GM18526 (cell line): Measurements from ENCODE around the gene ARL13A.

Source experiments
- POLR2A ChIP-seq: IDR thresholded peaks from 3 replicates; pipeline ENCODE4 v1.6.1; 2011; ENCODE audit not compliant: insufficient read length; ENCODE audit errors: extremely low read depth

Gene ARL13A

DNA sequence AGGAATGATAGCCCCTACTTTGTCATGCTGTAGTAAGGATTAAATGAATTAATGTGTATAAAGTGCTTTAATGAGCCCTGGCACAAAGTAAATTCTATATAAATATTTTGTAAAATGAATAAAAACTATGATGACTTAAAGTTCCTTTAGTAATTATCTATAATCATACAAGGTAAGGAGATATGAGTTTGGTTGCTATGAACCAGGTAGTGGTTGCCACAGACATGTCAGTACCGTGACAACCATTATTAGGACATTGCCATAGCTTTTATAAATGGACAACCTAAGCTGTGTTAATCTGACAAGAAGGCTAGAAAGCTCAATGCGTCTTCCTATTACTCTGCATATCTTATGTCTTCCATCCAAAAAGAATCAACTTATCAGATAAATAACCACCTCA, at the start of gene ARL13A:
ARL13A (plus strand) TSS at position 301 of the 400 bp plus-strand sequence. CDS start 3,982 bp downstream, outside the sequence.
- no peak for TF ChIP-seq POLR2A

DNA sequence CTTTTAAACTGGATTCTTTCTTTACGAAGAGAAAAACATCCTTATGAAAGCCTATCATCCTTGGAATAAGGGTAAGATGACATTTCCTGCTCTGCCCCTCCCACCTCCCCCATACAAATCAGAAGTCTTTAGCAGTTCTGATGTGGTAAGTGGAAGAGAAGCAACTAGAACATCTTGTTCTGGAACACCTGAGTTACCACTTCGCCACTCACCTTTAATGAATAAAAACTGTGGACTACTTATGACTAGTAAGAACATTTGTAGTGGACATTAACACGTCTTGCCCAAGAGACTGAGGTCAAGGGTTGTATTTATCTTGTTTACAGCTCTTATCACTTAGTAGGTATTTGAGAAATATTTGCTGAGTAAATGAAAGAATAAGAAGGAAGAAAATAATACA, 45.1 kb upstream of the ARL13A start:
- no peak for TF ChIP-seq POLR2A

DNA sequence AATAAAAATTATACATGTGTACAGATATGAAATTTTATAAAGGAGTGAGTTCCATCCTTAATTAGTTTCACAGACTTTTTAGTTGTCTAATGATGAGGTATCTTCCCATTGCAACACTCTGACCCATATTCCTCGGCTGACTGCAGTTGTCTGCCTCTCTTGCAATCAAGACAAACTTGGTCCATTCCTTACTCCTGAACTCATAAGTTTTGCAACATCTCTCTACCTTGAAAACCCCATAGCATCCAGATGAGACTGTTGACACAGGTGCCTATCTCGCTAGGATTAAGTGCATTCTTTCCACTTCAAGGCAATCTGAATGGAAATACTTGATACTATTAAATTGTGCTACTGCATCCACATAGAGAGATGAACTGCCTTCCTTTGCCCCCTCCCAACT, 43.1 kb upstream of the ARL13A start:
- TF ChIP-seq POLR2A, result no peak

DNA sequence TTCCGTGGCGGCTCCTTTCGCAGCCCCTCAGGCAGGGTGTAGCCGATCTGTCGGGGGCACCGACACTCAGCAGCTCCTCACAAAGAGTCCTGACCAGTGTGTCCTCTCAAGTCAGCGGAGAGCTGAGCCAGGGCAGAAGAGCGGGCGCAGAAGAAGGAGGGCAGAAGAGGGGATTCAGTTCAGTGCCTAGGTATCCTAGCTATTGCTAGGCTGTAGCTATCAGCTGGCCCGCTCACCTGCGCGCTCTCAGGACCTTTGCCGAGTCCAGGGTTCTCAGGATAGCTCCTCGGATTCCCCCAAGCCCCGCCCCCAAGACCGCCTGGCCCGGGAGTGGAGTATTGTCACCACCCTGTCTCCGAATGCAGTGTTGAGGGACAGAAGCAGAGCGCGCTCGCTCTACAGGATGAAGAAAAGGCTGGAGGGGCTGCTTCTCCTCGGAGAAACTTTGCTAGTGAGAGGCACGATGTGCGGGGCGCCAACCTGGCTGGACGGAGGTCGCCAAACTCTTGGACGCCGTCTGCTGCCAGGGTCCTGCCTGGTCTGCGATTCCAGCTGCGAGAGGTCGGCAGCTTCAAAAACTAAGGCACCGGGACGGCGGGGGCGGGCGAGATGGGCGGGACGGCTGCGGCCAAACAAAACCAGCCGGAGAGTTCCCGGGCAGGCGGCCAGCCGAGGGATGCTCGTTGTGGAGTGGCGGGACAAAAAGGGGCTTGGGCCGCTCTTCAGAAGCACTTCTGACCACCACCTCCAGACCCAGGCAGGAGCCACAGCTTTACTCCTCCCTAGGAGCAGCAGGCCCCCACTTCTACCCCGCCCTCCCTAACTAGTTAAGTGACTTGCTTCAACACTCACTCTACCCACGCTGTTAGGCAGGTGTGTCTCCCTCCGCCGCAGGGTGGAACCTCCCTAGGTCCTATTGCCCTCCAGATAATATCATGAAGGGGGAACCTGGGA, 40.6 kb upstream of the ARL13A start, which contains the start of gene XKRX:
XKRX (minus strand) TSS at position 258 of the 954 bp plus-strand sequence. CDS start 613 bp downstream, outside the sequence.
- no peak for TF ChIP-seq POLR2A

DNA sequence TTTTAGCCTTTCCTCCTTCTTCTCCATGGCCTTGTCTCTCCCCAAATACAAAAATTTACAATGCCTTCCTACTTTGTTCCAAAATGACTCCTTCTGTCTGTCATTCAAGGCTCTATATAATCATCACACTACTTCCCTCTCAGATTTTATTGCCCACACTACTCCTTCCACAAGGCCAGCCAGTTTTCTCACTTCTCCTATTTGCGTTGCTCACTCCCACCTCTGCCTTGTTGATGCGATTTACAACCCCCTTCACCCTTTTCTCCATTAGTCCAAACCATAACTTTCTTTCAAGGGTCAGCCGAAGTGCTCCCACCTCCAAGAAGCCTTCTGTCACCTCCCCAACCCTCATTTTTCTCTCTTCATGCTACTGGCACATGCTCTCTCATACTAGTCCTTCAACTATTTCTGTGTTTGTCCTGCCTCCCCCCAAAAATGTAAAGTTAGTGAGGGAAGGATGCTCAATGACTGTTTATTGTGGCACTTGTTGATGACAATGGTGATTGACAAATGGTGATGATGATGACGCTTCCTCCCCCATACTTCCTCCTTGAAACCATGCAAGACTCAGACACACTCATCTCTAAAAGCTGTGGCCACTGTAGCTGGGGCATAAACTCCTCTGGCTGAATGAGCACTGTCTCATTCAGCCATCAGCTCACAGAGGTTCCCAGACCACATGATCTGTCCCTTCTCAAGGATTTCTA, 38.1 kb upstream of the ARL13A start:
- TF ChIP-seq POLR2A, result no peak

DNA sequence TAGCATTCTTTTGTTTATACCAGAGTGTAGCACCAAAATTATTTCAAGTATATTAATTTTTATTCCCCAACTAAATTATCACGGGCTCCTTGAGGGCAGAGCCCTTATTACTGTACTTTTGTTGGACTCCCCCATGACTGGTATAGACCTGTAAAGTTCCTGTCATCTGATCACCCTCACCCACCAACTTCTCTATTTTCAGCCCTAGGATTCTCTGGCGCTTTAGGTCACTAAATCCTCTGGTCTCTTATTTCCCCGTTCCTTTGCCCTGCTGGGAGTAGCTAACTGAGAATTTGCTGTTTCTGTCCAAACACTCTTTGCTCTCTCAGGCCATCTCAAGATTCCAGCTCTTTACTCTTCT, 37.6 kb upstream of the ARL13A start:
- no peak for TF ChIP-seq POLR2A

DNA sequence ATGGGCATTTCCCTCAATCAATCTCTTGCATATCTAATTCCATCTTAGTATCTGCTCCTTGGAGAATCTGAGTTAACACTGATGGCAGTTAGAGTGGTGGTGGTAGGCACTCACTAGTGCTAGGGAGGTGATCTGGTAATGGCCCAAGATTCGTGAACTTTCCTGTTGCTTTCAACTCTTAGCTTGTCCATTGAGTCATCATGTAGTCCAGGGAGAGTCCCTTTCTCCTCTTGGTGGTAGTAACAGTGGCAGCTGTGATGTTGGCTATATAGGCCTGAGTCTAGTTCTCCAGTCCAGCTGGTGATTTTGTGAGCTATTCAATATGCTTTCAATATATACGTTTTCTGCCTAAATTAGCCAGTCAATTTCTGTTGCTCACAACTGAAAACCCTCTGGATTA, 33.7 kb upstream of the ARL13A start:
- no peak for TF ChIP-seq POLR2A

DNA sequence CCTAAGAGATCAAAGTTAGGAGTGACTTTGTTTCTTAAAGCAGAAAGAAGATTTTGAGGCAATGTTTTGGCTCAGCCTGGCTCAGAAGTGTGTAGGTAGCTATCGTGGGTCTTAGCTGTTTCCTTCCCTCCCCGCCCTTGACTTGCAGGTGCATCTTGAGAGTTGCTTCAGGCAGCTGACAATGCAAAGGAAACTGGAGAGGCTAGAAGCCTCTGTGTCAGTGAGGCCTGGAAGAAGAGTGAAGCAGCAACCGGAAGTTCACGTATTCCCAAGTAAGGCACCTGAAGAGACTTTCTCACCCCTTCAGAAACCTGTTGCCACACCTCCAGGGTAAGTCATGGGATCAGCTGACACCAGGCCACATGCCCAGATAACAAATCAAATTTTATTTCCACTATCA, 30.2 kb upstream of the ARL13A start:
- no peak for TF ChIP-seq POLR2A

DNA sequence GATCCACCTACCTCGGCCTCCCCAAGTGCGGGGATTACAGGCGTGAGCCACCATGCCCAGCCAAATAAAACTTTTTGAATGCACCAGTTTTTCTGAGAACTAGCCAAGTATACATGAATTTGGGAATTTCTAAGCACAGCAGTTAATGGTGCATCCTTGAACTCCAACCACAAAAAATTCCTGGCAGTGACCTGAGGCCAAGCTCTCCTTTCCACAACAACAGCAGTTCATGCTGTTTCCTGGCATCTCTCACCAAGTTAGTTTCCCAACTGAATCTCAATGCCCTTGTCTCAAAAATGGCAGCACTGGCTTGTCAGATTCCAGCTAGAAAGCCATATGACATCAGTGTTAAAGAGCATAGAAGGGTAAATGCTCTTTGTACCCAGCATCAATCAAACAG, 24.9 kb upstream of the ARL13A start:
- no peak for TF ChIP-seq POLR2A

DNA sequence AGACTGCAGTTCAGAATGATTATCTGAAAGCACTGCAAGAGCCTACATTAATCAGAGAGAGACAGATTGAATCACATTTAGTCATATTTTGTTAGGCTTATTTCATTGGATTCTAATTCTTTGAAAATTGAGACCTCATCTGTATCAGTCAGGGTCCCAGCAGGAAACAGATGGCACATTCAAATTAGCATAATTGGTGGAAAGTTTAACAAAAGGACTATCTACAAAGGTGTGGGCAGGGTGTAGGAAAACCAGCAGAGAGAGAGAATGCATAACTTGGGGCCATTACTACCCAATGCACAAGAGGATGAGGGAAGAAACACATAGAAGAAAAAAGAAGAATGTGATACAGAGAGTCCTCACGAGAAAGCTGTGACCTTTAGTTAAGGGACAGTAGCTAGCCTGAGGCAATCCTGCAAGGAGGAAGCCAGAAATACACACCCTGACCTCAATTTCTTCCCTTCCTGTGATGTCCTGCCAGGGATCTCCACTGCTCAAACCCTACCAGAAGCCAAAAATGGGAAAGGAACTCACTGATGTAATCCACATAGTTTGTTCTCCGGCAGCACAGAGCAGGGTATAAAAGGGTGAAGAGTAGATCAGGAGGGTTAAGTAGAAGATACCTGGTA, 23.1 kb upstream of the ARL13A start:
- no peak for TF ChIP-seq POLR2A

DNA sequence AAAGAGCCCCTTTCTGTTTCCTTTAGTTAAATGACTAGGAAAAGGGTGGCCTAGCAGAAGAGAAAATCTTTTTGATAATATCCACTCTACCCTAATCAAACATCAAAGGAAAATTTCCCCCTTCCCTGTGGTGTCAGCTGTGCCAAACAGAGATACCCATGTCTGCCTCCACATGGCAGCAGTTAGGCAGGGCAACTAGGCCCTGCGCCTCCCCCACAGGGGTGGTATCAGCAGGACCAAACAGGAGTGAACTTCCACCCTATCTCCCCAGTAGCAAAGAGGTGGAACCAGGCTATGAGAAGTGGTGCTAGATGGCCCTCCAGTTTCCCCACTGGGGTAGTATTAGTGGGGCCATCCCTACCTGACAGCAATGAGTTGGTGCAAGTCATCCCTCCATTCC, 21.0 kb upstream of the ARL13A start:
- no peak for TF ChIP-seq POLR2A

DNA sequence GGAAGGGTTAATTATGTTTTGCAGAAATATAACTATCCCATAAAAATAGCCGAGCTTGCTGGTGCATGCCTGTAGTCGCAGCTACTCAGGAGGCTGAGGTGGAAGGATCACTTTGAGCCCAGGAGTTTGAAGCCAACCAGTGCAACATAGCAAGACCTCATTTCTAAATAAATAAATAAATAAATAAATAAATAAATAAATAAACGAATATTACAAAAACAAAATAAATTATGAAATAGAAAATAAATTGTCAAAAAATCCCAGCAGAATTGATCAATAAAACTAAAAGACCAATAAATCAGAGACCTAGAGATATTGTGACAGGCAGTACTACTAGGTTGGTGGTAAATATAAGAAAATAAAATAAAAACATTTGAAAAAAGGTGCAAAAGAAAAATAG, 6.7 kb upstream of the ARL13A start:
- TF ChIP-seq POLR2A, result no peak

DNA sequence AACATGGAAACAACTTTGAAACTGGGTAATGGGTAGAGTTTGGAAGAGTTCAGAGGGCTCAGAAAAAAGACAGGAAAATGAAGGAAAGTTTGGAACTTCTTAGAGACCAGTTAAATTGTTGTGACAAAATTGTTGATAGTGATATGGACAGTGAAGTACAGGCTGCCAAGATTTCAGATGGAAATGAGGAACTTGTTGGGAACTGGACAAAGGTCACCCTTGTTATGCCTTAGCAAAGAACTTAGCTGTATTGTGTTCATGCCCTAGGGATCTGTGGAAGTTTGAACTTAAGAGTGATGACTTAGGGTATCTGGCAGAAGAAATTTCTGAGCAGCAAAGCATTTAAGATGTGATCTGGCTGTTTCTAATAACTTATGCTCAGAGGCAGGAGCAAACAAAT, 5.1 kb upstream of the ARL13A start:
- no peak for TF ChIP-seq POLR2A

DNA sequence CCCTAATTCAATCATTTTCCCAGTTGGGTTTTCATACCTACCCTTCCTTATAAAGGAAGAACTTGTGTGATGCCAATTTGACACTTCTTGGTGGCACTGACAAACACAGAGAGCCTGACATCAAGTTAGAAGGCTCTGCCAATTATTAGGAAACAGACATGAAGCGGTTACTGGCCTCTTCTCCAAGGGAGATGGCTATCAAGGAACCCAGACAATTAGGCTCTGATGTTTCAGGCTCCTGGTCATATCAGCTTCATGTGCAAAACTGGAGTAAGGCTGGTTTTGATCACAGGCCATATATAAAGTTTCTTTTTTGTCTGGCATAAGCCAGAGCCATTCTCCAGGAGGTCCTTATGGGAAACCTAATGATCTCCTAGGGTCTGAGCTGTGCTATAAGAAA, 428 bp downstream of the ARL13A start:
- no peak for TF ChIP-seq POLR2A

DNA sequence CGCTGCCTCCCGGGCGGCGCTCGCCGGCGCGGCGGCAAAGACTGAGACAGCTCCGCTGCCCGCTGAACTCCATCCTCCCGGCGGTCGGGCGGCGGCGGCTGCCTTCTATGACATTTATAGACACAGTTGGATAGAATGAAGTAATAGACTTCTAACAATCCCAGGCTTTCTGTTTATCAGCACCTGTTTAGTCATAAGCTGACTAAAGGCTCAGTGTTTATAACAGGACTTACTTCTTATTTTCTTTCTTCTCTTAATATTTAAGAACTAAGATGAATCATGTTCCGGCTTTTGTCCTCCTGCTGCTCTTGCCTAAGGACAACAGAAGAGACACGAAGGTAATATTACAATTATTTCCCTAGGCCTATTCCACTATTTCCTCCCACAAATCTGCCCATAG, 3.9 kb downstream of the ARL13A start:
- no peak for TF ChIP-seq POLR2A

DNA sequence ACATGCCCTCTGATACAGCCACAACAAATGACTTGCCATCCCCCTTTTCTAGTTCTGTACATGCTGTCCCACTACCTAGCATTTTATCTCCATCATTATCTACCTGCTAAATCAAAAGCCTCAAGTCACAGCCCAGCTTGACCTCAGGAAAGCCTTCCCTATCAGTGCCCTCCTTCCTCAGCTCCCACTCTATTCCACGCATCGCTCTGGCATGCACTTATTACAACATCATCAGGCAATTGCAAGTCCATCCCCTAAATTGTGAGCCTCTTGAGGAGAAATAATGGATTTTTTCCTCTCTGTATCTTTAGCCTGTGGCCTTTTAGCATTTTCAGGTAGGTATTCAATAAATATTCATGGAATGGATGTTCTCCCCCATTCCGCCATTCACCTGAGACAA, 5.7 kb downstream of the ARL13A start:
- no peak for TF ChIP-seq POLR2A
